GM19025 (cell line): Measurements from ENCODE around the gene CCDC18.
"Not testable (repeated sequence)": the region's sequence is repeated elsewhere in the genome, so short reads cannot be mapped to it uniquely, and the experiment has no call there.

ENCODE experiments used
- ATAC-seq: cut with Tn5 transposase; IDR thresholded peaks from one replicate; pipeline ENCODE4 v1.9.1; 2021; ENCODE audit warnings: mild to moderate bottlenecking, low read depth, moderate library complexity; ENCODE audit not compliant: unreplicated experiment

Gene CCDC18

DNA sequence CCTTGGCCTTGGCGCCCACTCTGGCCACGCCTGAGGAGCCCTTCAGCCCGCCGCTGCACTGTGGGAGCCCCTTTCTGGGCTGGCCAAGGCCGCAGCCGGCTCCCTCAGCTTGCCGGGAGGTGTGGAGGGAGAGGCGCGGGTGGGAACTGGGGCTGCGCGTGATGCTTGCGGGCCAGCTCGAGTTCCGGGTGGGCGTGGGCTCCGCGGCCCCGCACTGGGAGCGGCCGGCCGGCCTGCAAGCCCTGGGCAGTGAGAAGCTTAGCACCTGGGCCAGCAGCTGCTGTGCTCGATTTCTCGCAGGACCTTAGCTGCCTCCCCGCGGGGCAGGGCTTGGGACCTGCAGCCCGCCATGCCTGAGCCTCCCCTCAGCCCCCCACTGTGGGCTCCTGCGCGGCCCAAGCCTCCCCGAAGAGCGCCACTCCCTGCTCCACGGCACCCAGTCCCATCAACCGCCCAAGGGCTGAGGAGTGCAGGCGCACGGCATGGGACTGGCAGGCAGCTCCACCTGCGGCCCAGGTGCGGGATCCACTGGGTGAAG is 10.3 kb upstream of the CCDC18 start:
- ATAC-seq = not testable (repeated sequence)

DNA sequence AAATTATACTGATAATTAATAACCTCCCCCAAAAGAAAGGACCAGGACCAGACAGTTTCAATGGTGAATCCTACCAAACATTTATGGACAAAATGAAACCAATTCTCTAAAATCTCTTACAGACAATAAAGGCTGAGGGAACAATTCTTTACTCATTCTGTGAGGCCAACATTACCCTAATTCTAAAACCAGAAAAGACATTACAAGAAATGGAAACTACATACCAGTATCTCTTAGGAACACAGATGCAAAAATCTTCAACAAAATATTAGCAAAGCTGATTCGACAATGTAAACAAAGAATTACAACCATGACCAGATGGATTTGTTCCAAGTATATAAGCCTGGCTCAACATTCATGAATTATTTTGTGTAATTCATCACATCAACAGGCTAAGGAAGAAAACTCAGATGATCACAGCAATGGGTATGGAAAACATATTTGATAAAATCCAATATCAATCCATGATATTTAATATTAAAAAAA is 8.9 kb upstream of the CCDC18 start:
- ATAC-seq = no peak

DNA sequence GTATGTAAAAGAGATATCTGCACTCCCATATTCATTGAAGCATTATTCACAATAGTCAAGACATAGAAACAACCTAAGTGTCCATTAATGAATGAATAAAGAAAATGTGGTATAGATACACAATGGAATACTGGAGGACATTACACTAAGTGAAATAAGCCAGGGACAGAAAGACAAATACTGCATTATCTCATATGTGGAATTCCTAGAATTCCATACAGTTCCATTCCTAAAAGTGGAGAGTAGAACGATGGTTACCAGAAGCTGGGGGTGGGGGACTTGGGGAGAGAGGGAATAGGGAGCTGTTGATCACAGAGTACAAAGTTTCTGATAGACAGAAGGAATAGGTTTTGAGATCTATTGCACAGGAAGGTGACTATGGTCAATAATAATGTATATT is 7.7 kb upstream of the CCDC18 start:
- ATAC-seq = no peak

DNA sequence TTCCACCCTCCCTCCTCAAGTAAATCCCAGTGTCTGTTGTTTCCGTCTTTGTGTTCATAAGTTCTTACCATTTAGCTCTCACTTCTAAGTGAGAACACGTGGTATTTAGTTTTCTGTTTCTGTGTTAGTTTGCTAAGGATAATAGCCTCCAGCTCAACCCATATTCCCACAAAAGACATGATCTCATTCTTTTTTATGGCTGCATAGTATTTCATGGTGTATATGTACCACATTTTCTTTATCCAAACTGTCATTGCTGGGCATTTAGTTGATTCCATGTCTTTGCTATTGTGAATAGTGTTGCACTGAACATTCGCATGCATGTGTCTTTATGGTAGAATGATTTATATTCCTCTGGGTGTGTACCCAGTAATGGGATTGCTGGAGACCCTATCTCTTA is 5.9 kb upstream of the CCDC18 start:
- not testable (repeated sequence) for ATAC-seq

DNA sequence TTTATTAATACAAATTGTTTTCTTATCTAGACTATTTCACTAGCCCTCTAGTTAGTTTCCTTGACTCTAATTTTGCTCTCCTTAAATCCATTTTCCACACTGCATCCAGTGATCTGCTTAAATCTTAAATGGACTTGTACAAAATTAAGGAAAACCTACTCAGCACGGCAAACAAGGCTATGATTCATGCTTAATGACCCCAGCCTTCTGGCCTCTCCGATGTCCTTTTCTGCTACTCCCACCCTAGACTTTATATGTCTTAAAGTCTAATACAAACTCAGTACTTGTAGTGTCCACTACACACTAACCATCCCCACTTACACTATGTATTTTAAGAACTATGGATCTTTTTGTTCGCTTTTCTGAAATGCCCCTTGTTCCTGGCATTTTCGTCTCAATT is 2.5 kb upstream of the CCDC18 start:
- ATAC-seq = no peak

DNA sequence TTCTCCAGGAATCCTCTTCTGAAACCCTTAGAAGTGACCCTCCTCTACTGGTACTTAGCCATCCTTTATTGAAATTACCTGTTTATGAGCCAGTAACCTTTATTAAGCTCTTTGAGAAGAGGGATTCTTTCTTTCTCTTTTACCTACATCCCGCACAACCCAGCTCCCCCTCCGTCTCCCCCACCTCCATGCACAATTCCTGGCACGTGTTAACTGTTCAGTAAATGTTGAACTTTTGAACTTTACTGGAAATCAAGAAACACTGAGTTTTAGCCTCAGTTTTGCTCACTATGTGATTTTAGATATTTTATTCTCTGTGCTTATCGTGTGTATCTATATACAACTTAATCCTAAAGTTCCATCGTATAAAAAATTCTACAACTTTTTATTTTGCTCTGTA is 2.1 kb upstream of the CCDC18 start:
- ATAC-seq = no peak

DNA sequence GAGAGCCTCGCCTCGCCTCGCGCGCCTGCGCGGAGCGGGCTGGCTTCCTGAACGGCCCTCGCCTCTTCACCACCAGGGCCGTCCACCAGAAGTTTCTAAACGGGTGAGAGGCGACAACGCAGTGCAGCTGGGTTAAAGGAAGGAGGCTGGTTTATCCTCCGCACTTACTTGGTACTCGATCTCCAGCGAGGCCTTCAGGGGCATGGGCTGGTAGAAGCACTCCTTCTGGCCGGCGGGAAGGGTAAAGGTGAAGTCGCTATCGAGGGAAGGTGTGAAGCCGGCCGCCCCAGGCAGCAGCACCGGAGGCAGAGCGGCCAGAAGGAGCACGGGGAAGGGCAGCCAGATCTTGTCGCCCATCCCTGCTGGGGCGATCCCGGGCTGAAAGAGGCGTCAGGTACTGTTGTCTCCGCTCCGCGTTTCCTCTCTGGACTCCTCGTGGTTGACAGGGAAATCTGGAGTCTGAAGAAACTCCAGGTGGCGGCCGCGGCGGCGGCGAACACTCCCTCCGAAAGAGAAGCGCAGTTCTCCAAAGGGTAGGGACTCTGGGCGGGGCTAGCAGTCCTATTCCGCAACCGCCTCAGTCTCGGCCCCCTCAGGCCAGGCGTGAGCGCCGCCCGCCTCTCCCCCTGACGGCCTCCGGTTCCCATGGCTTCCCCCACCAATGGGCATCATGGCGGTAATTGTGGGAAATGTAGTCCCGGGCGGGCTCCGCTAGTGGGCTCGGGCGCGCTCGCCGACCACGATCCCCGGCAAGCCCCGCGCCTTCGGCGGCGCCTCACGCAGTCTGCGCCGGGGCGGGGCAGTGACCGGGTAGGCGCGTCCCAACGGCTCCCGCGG is 420 bp upstream of the CCDC18 start, which contains the start of gene TMED5:
TSS of gene TMED5 (minus strand) at position 528 of the 837 bp plus-strand sequence. CDS start at position 357, 171 bp downstream.
- ATAC-seq = peak; percentile 85

DNA sequence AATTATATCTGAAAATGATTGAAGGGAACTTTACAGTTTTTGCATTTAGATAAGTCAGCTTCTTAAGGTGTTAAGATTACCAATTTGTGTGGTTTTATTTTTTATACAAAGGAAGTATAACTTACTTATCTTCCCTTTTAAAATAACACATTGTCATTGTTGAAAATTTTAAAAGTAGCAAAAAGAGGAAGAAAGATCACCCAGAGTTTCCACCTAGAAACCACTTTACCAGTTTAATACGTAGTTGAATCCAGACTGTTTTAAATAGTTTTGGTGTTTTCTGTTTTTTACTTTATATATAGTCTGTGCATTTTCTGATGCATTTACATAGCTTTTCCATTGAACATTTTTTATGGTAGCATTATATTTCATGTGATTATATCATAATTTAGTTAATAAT is 6.1 kb downstream of the CCDC18 start:
- no peak for ATAC-seq

DNA sequence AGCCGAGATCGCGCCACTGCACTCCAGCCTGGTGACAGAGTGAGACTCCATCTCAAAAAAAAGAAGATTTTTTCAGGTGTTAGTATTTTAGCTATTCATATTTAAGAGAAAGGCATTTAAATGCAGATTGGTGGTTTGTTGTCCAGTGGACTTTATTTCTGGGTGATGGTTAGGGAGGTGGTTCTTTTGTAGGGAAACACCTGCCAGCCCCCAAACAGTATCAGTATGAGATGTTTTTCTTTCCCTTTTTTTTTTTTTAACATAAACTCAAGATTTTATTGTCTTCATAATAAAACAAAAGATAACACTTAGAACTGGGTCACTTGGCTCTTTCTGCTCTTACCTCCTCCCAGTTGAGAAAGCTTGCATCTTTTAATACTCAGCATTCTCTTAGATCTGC is 9.9 kb downstream of the CCDC18 start:
- no peak for ATAC-seq

DNA sequence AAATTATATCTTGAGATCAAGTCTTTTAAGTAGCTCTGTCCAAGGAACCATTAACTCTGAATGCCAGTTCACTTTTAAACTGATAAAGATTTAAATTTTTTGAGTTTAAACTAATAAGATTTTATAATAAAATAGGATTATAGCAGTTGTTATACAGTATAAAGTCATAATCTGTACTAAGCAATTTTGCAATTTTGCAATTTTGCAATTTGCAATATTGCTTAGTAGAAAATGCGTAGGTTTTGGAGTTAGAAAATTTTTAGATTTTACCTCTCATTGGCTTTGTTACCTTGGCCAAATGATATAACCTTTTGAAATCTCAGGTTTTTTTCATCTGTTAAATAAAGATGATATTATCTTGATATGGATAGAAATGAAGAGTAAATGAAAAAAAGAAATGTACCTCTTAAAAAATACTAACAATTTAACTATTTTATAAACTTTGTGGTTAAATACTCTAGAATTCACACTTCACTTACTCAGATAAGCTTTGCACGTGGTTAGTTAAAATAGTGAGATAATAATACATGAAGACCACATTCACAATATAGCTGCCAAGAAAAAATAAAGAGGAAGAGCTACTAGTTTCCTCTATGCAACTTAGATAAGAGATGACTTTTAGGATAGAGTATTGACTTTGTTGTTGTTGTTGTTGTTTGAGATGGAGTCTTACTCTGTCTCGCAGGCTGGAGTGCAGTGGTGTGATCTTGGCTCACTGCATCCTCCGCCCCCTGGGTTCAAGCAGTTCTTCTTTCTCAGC is 13.9 kb downstream of the CCDC18 start:
- ATAC-seq = no peak

DNA sequence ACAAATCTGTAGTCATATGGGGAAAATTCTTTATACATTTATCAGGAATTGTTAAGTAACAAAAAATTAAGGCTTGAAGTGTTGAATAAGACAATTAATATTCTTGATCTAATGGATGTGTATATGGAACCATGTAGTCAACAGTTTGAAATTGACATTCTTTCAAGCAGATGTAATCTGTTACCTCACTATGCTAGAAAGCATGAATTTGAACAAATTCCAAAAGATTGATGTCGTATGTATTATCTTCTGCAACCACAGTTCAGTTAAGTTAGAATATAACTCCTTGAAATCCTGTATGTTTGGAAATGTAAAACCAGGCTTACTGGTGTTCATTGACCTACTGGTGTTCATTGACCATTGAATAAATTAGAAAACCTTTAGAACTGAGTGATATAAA is 16.1 kb downstream of the CCDC18 start:
- no peak for ATAC-seq

DNA sequence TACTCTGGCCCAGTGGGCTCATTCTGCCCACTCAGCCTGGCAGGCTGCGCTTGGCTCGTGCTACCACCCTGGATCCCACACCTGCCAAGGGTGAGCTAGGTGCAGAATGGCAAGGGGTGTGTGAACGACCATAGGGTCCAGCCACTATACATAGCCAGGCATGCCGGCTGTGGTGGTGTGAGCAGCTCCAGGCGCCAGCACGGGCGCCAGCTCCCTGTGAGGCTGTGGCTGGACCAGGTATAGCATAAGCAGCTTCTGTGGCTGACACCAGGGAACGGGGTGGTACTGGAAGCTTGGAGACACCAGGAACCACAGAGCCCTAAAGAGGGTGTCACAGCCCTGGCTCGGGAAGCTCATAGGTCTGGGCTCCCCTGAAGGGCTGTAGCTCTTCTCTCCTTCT is 18.6 kb downstream of the CCDC18 start:
- ATAC-seq = no peak

DNA sequence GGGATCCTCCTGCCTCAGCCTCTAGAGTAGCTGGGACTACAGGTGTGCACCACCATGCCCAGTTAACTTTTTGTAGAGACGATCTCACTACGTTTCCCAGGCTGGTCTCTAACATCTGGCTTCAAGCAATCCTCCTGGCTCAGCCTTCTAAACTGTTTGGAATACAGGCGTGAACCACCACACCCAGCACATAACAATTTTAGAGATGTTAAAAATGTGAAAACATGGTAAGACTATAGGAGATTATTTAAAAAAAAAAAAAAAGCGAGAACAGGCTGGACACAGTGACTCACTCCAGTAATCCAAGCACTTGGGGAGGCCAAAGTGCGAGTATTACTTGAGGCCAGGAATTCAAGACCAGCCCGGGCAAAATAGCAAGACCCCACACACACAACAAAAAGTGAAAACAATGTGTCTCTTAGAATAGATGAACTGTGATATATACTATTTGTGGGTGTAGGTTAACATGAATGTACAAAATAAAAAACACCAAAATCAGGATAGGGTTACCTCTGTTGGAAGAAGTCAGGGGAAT is 19.6 kb downstream of the CCDC18 start:
- ATAC-seq = no peak

DNA sequence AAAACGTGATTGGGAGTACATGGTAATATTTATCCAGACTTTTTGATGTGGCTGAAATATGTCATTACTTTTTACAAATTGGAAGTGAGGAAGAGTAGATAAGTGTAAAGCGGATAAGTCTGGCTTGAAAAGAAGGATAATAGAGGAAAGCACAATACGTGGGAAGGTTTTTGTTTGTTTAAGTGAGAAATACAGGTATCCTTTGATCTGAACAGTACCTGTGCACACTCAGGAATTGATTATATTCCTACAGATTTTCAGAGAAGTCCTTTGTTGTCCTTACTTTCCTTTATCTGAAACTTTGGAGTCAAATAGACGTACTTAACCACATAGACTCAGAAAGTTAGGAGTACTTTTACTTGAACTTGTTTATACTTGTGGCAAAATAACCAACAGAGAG is 20.2 kb downstream of the CCDC18 start:
- no peak for ATAC-seq

DNA sequence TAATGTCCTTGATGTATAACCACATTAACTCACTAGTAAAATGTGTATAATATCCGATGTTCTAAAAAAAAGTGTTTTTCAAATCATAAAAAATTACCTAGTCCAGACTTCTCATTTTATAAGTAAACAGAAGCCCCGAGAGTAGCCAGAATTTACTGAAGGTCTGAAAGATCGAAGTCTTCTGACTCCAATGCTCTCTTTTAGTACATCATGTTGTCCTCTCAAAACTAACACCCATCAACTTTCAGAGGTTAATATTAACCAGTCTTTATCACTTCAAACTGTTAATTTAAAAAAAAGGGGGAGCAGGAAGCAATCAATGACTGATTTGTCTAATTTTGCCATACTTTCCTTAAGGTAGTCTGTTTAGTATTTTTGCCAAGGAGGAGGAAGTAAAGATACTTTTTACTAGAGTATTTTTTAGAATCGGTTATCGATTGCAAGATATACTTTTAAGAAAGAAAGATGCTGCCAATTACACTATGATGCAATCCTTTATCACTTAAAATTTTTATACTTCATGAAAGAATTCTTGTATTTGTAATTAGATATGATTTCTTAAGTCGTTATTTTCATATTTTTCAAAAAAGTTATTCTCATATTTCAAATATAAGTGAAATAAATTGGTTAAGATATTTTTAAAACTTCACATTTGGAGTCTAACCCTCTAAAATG is 25.5 kb downstream of the CCDC18 start:
- ATAC-seq = no peak

DNA sequence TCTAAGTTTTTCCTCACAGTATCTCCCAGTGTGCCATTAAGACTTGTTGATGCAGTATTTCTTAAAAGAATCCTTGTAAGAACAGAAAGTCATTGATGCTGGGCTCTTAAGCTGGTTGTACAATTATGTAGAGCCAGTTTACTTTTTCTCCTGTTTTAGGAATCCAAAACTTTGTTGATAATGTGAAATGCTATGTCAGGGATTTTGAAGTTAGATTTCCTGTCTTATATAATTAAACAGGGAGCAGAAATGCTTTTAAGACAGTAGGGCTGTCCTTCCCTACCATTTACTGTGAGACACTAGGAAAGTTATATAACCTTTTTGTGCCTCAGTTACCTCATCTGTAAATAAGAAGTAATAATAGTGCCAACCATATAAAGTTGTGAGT is 26.0 kb downstream of the CCDC18 start:
- no peak for ATAC-seq

DNA sequence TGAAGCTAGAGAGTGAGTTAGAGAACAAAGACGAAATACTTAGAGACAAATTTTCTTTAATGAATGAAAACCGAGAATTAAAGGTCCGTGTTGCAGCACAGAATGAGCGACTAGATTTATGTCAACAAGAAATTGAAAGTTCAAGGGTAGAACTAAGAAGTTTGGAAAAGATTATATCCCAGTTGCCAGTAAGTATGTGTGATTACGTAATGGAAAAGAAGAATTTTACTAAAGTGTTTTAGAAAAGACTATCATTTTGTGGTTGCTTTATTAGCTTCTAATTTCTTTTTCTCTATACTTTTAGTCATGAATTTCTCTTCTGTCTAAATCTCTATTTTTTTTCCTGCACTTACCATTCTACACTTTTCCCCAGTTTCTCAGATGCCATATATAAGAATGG is 26.7 kb downstream of the CCDC18 start:
- ATAC-seq = no peak

DNA sequence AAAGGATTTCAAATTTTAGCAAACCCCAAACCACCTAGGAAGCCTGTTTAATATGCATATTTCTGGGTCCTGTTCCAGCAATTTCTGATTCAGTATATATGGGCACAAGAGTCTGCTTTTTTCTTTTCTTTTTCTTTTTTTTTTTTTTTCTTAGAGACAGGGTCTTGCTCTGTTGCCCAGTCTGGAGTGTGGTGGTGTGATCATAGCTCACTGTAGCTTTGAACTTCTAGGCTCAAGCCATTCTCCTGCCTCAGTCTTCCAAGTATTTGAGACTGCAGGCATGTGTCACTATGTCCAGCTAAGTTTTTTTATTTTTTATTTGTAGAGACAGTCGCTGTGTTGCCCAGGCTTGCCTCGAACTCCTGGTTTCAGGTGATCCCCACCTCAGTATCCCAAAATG is 34.8 kb downstream of the CCDC18 start:
- no peak for ATAC-seq

DNA sequence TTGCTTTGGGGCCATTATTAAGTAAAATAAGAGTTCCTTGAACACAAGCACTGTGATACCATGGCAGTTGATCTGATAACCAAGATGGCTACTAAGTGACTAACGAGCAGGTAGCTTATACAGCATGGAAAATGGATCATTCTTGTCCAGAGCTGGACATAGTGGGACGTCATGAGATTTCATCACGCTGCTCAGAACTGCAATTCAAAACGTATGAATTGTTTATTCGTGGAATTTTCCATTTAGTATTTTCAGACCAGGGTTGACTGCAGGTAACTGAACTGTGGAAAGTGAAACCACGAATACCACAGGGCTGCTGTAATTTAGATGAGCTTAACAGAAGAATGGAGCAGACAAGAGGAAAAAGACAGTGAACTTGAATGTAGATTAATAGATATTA is 38.9 kb downstream of the CCDC18 start:
- no peak for ATAC-seq

DNA sequence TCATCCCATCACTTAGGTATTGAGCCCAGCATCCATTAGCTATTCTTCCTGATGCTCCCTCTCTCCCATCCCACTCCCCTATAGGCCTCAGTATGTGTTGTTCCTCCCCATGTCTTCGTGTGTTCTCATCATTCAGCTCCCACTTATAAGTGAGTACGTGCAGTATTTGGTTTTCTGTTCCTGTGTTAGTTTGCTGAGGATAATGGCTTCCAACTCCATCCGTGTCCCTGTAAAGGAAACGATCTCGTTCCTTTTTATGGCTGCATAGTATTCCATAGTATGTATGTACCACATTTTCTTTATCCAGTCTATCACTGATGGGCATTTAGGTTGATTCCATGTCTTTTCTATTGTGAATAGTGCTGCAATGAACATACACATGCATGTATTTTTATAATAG is 40.2 kb downstream of the CCDC18 start:
- not testable (repeated sequence) for ATAC-seq

DNA sequence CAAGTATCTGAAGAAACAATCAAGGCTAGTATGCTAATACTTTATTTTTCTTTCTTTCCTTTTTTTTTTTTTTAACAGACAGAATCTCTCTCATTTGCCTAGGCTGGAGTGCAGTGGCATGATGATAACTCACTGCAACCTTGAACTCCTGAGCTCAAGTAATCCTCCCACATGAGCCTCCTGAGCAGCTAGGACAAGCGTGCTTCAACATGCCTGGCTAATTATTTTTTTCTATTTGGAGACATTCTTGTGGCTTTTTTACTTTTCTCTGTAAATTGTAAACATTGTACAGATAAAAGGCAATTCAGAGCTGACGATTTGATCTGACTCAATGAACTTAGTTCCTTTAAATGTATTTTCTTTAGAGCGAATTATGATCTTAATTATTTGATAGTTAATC is 41.4 kb downstream of the CCDC18 start:
- no peak for ATAC-seq
